GM23248 (cell line): ENCODE results near the gene PIK3CB. TPM values are rescaled to one million over a fixed set of nuclear protein-coding genes. Genes with fewer than 3 reads are reported as not detected.
A peak's percentile ranks its signal among the peaks of the same experiment; 100 is the strongest.

ENCODE experiments used
- DNase-seq: peaks from one replicate; pipeline ENCODE4 v3.0.0-alpha.2; 2015
- H2AFZ ChIP-seq: fragments of 200-600 bp; sonication (generic); 2 replicates; pipeline ENCODE4 v1.6.1; 2016; ENCODE audit warnings: antibody characterized with exemption
- H3F3A ChIP-seq: fragments of 200-600 bp; sonication (generic); 2 replicates; pipeline ENCODE4 v1.6.1; 2016; ENCODE audit warnings: mild to moderate bottlenecking, antibody characterized with exemption, mixed run types; ENCODE audit not compliant: insufficient read depth
- H3K27ac ChIP-seq: fragments of 200-600 bp; sonication (generic); 2 replicates; pipeline ENCODE4 v1.5.1; 2016; ENCODE audit warnings: mild to moderate bottlenecking
- H3K27me3 ChIP-seq: fragments of 200-600 bp; sonication (generic); replicated peaks from 2 replicates; pipeline ENCODE4 v1.6.1; 2016; ENCODE audit warnings: mild to moderate bottlenecking; ENCODE audit not compliant: insufficient read depth
- H3K36me3 ChIP-seq: fragments of 200-600 bp; sonication (generic); 2 replicates; pipeline ENCODE4 v1.6.1; 2016; ENCODE audit warnings: low read depth, mild to moderate bottlenecking
- H3K4me1 ChIP-seq: fragments of 200-600 bp; sonication (generic); 2 replicates; pipeline ENCODE4 v1.6.1; 2016; ENCODE audit warnings: mild to moderate bottlenecking; ENCODE audit not compliant: insufficient read depth
- H3K4me2 ChIP-seq: fragments of 200-600 bp; sonication (generic); one replicate; pipeline ENCODE4 v1.6.1; 2016; ENCODE audit warnings: mild to moderate bottlenecking; ENCODE audit not compliant: unreplicated experiment
- H3K4me3 ChIP-seq: fragments of 200-600 bp; sonication (generic); 2 replicates; pipeline ENCODE4 v1.5.1; 2016; ENCODE audit warnings: mild to moderate bottlenecking
- H3K79me2 ChIP-seq: fragments of 200-600 bp; sonication (generic); 2 replicates; pipeline ENCODE4 v1.6.1; 2016; ENCODE audit warnings: mild to moderate bottlenecking; ENCODE audit not compliant: insufficient read depth
- H3K9ac ChIP-seq: fragments of 200-600 bp; sonication (generic); 2 replicates; pipeline ENCODE4 v1.6.1; 2016; ENCODE audit warnings: mild to moderate bottlenecking
- H3K9me2 ChIP-seq: fragments of 200-600 bp; sonication (generic); 2 replicates; pipeline ENCODE4 v1.6.1; 2016; ENCODE audit warnings: mixed run types, mild to moderate bottlenecking, moderate library complexity; ENCODE audit not compliant: insufficient read depth
- H3K9me3 ChIP-seq: fragments of 200-600 bp; sonication (generic); one replicate; pipeline ENCODE4 v1.6.1; 2017; ENCODE audit warnings: low read depth
- H4K20me1 ChIP-seq: fragments of 200-600 bp; sonication (generic); 2 replicates; pipeline ENCODE4 v1.6.0; 2016; ENCODE audit not compliant: insufficient read depth
- EZH2 ChIP-seq: fragments of 200-600 bp; sonication (generic); IDR thresholded peaks from 2 replicates; pipeline ENCODE4 v1.6.1; 2018; ENCODE audit warnings: antibody characterized with exemption, mild to moderate bottlenecking; ENCODE audit not compliant: insufficient read depth, poor library complexity, severe bottlenecking
- EZH2phosphoT487 ChIP-seq: fragments of 200-600 bp; sonication (generic); IDR thresholded peaks from 2 replicates; pipeline ENCODE4 v1.6.1; 2018; ENCODE audit warnings: antibody characterized with exemption, moderate library complexity, mild to moderate bottlenecking, low read depth; ENCODE audit not compliant: insufficient read depth
- WGBS, 2 experiments: methylation state at CpG; one replicate each; pipeline ENCODE4 v1.1.6; 2015 to 2017; ENCODE audit warnings: low lambda C conversion rate in 2 of 2, low coverage in 1 of 2; ENCODE audit errors: missing lambda C conversion rate in 2 of 2; 5-methylcytosine and 5-hydroxymethylcytosine counted together
- in situ Hi-C: fragments of 300-500 bp; cut with MboI; formaldehyde crosslinking; loops from 2 replicates; pipeline ENCODE4 v1.15.0; 2020
- polyA plus RNA-seq: library from polyadenylated mRNA; unstranded; fragments of >200 nt; fragmentation: Nextera tagmentation; extraction: Ambion mirVana; gene quantifications from 2 replicates; pipeline ENCODE4 v1.2.1, GENCODE V29; 2016
- total RNA-seq: library from RNA; depleted of rRNA; stranded (reverse); fragments of >200 nt; shearing (Covaris generic); gene quantifications from 2 replicates; pipeline ENCODE4 v1.2.3, GENCODE V29; 2014

Gene PIK3CB
- total and polyA plus RNA-seq, 2 experiments from 2014 or later = 4.8 to 6.4 TPM

DNA sequence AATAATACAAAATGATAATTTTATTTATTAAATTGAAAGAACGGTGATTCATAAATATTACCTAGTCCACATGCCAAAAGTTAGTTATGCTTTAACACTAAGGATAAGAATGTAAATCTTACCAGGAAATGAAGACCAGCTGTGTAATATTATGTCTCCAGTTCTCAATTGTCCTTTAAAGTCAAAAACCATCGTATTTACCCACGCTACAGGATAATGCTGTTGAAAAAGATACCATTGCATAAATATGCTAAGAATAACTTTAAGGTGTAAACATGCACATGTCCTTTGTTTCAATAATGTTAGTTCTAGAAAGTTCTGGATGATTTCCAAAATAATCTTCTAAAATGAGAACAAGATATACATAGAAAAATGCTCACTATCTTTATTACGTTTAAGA is 122.6 kb downstream of the PIK3CB start:
- no peaks in the 10 kb centered on the region for H3K9me3 ChIP-seq
- TF ChIP-seq EZH2phosphoT487 = no peak
- TF ChIP-seq EZH2 = no peak
- no peaks in the 10 kb centered on the region for H3F3A ChIP-seq
- no peaks in the 10 kb centered on the region for H3K27me3 ChIP-seq
- H3K4me2 ChIP-seq = no peak overlapping the region
- no peaks in the 10 kb centered on the region for H3K4me1 ChIP-seq
- no peaks in the 10 kb centered on the region for H3K9me2 ChIP-seq
- no peaks in the 10 kb centered on the region for H3K79me2 ChIP-seq
- H4K20me1 ChIP-seq = no peaks in the 10 kb centered on the region
- H3K36me3 ChIP-seq = no peaks in the 10 kb centered on the region
- no peak overlapping the region for H3K4me3 ChIP-seq
- DNase-seq = no peak
- in situ Hi-C loops = loop anchor here (25.0 kb wide), 1 partner anchor 625 kb away; the partner anchor contains the start of gene MRPS22
- H3K9ac ChIP-seq = no peak overlapping the region
- no peak overlapping the region for H2AFZ ChIP-seq
- WGBS, 2 experiments = 90 to 96% methylated on average over 4 of the region's 4 CpGs
- no peak overlapping the region for H3K27ac ChIP-seq

DNA sequence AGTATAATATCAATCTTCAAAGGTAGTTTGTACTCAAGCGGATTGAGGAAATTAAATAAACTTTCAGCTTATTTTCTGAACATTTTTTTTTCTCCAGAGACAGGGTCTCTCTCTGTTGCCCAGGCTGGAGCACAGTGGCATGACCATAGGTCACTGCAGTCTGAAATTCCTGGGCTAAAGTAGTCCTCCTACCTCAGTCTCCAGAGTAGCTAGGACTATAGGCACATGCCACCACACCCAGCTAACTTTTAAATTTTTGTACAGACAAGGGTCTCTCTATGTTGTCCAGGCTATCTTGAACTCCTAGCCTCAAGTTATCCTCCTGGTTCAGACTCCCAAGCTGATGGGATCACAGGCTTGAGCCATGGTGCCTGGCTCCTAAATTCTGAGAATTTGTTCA is 129.1 kb downstream of the PIK3CB start:
- Histone ChIP-seq H3K9me2 (no peaks in the 10 kb centered on the region), H3K36me3 (no peaks in the 10 kb centered on the region), H3K27ac (no peak overlapping the region), H3K9me3 (no peaks in the 10 kb centered on the region), H2AFZ (no peak overlapping the region), H3K79me2 (no peaks in the 10 kb centered on the region), H3K4me2 (no peak overlapping the region), H3K27me3 (no peaks in the 10 kb centered on the region), H3K4me3 (no peak overlapping the region), H3K4me1 (no peaks in the 10 kb centered on the region), H4K20me1 (no peaks in the 10 kb centered on the region), H3F3A (no peaks in the 10 kb centered on the region), H3K9ac (no peak overlapping the region)
- in situ Hi-C loops = loop anchor here (25.0 kb wide), 1 partner anchor 632 kb away; the partner anchor contains the start of gene MRPS22
- no peak for DNase-seq
- WGBS, 2 experiments = 93 to 100% methylated on average over 1 of the region's 1 CpG
- no peak for TF ChIP-seq EZH2phosphoT487
- TF ChIP-seq EZH2 = no peak

DNA sequence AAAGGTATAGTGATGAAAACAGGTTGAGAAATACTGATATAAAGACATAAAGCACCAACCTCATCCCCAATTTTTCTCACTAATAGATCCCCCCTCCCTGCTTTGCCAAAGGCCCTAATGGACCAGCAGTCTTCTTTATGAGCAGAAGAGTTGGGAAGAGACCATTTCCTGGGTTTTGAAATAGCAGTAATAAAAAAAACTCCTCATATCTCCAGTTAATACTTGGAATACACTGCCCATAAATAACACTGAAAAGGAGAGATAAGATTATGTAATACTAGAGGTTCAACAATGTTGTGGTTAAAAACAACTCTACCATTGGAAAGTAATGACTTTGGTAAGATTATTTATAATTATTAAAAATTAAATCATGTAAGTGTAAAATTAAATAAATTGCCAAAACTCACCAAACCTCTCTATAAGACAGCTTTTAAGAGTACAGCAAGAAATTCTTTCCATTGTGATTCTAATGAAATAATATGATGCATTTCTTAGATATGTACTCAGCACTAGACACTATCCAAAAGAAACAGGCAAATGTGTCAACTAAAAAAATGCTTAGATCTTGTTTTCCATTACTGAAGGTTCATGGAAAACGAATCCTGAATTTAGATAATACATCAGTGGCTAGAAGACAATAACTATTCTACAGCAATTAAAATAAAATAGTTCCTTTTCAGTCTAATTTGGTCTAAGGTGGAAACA is 137.9 kb downstream of the PIK3CB start:
- no peak overlapping the region for H3K9ac ChIP-seq
- H3K36me3 ChIP-seq = no peaks in the 10 kb centered on the region
- no peaks in the 10 kb centered on the region for H3K27me3 ChIP-seq
- TF ChIP-seq EZH2 (no peak), EZH2phosphoT487 (no peak)
- no peak overlapping the region for H3K4me2 ChIP-seq
- no peak overlapping the region for H3K27ac ChIP-seq
- H3K4me1 ChIP-seq = peaks cover 30% of the 10 kb centered on the region
- 87 to 97% methylated on average over 1 of the region's 1 CpG for WGBS, 2 experiments
- peak; percentile 34 for DNase-seq
- H3K4me3 ChIP-seq = no peak overlapping the region
- no peaks in the 10 kb centered on the region for H3K79me2 ChIP-seq
- no peaks in the 10 kb centered on the region for H4K20me1 ChIP-seq
- no peaks in the 10 kb centered on the region for H3K9me2 ChIP-seq
- no peak overlapping the region for H2AFZ ChIP-seq
- in situ Hi-C loops = loop anchor here (5.0 kb wide), 1 partner anchor 220 kb away; no protein-coding TSS in a partner anchor
- H3K9me3 ChIP-seq = no peaks in the 10 kb centered on the region
- peaks cover 18% of the 10 kb centered on the region for H3F3A ChIP-seq

DNA sequence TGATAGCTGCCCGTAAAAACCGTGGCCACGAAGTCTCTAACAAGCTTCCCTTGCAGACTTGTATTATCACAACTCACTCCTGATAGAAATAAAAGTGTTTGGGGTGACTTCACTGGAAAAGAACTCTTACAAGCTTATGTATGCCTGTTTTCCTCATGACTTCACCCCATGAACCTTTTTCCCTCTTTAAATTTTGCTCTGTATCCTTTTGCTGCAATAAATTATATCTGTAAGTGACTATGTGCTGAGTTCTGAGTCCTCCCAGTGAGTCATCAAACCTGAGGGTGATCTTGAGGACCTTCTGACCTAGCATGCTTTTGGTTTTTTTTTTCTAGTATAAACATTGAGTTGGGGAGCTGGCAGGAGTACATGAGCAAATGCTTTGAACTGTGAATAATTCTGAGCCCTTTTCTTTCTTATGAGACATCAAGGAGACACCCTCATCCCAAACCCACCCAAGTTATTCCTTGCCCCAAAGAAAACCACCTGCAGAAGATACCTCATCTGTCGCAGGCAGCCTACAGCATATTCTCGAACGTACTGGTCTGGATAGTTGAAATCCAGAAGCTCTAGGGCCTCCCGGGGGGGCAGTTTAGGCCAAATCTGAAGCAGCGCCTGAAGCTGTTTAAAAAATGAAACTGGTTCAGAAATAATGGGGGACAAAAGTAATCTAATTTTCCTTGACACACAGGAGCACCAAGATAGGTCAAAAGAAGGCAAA is 140.3 kb downstream of the PIK3CB start:
- Histone ChIP-seq H3K79me2 (no peaks in the 10 kb centered on the region), H3K4me2 (peak overlapping the region; percentile 79), H2AFZ (no peak overlapping the region), H3K27ac (peak overlapping the region; percentile 44), H3K4me3 (0 out of 2 replicates have a peak overlapping the region, but pooled peaks have one; percentile 1), H4K20me1 (no peaks in the 10 kb centered on the region), H3K9me3 (no peaks in the 10 kb centered on the region), H3K9me2 (no peaks in the 10 kb centered on the region), H3K4me1 (peaks cover 30% of the 10 kb centered on the region), H3K27me3 (no peaks in the 10 kb centered on the region), H3F3A (peaks cover 18% of the 10 kb centered on the region), H3K9ac (no peak overlapping the region), H3K36me3 (no peaks in the 10 kb centered on the region)
- in situ Hi-C loops = loop anchor here (5.0 kb wide), 1 partner anchor 223 kb away; no protein-coding TSS in a partner anchor
- WGBS, 2 experiments = 44 to 46% methylated on average over 8 of the region's 8 CpGs
- TF ChIP-seq EZH2 (no peak), EZH2phosphoT487 (peak; percentile 92)
- DNase-seq = peak; percentile 90
